Measurements from ENCODE around the gene MFGE8. TPM values are rescaled to one million over a fixed set of nuclear protein-coding genes. Genes with fewer than 3 reads are reported as not detected.

Gene MFGE8
- total RNA-seq, result 86.0 and 93.1 TPM in 2 replicates

GRCh38 chr15:88913017-88913849, at the start of gene MFGE8:
Gene MFGE8 (minus strand): TSS chr15:88913379. CDS start chr15:88913319, 60 bp downstream.

DNA sequence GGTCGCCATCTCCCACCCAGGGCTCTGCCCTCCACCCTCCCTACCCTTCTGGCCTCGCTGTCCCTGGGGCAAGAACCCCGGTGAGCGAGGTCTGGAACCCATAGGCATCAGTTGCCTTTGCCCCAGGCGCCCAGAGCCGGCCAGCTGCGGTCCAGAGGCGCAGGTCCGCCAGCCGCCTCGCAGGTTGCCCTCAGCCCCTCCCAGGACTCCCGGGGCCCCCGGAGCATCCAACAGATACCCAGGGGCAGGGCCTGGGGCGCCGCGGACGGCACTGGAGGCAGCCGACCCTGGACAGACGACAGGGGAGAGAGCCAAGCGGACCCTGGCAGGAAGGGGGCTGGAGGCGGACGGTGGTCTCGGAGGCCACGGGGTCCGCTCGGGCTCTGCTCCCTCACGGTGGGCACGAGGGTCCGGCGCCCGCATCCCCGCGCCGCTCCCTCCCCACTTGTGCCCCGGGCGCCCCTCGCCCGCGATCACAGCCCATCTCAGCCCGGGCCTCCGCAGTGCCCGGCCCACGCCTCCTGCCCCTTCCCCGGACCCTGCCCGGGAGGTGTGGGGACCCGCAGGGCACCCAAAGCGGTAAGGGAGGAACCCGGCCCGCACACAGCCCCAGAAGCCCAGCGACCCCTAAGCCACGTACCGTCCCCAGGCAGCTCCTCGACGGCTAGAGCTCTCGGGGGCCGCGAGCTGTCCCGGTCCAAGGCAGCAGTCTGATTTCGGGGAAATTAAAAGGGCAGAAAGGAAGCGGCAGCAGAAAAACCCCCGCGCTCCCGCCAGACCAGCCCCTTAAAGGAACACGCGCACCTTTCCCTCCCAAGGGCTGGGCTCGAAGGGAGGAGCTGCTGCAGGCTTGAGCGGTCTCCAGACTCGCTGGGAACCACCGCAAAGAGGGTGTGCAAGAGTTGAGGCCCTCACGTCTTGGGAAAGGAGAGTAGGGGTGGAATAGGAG, 18.1 kb downstream of the MFGE8 start, which contains the start of gene HAPLN3:
Gene HAPLN3, minus strand, starts transcription at position 726 of the 949 bp plus-strand sequence. CDS start 8,246 bp downstream, outside the sequence.

Other genes with a start within 250 kb of the MFGE8 start
- 6.1 and 8.6 TPM in 2 replicates for gene ACAN, start 109.9 kb downstream of the MFGE8 start, total RNA-seq
- 2.9 and 5.0 TPM in 2 replicates for gene HAPLN3, start 17.8 kb downstream of the MFGE8 start, total RNA-seq
- gene ABHD2, start 175.1 kb upstream of the MFGE8 start, total RNA-seq, result 65.1 and 85.2 TPM in 2 replicates